ENCODE results near the gene ABLIM3. TPM values are rescaled to one million over a fixed set of nuclear protein-coding genes. Genes with fewer than 3 reads are reported as not detected.

ABLIM3 gene
- total and polyA plus RNA-seq, 7 donors: 18.7 to 54.5 (median 35.0) TPM

DNA sequence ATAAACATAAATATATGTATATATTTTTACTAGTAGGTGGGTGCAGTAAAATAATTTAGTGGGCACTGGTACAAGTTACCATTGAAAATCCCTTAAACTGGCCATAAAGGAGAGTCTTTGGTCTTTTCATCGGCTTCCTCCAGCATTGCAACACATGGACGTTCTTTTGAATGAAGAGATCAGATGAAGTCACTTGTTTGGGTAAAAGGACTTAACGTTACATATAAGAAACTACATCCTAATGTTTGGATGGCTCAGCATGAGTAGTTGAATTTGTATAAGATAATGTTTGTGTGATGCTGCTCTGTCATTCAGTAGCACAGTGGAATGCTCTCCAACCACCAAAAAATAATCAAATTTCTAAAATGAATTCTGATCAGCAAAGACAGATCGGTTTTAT lies 161.9 kb downstream of the ABLIM3 start:
- ATAC-seq (no peak), DNase-seq (no peak)
- H3K36me3 ChIP-seq (ENCODE audit: insufficient read depth in 1 of 2, low read depth in 1 of 2): peaks cover 0 to 83% of the 10 kb centered on the region in 2 donors
- no peak overlapping the region for H3K27ac ChIP-seq
- no peaks in the 10 kb centered on the region for H3K27me3 ChIP-seq (ENCODE audit: insufficient read depth in 3 of 3, low read length in 2 of 3)
- no peak for TF ChIP-seq CTCF (IDR thresholded peaks at IDR 0.05)
- intact Hi-C loops (cut with DNase I): no loop called here
- 74 to 81% (median 76%) methylated on average over 4 of the region's 4 CpGs for WGBS, 3 donors
- no peak overlapping the region for H3K4me3 ChIP-seq
- H3K9me3 ChIP-seq: no peaks in the 10 kb centered on the region
- H3K4me1 ChIP-seq: peaks cover 29% of the 10 kb centered on the region

GRCh38 chr5:149304195-149305078 lies 163.1 kb downstream of the ABLIM3 start:
- no peak overlapping the region for H3K27ac ChIP-seq
- peaks cover 17% of the 10 kb centered on the region for H3K4me1 ChIP-seq
- DNase-seq (no peak), ATAC-seq (peak in 2 of 4 donors; percentile 14 to 22)
- no peak overlapping the region for H3K4me3 ChIP-seq
- peaks cover 0 to 84% of the 10 kb centered on the region in 2 donors for H3K36me3 ChIP-seq (ENCODE audit: insufficient read depth in 1 of 2, low read depth in 1 of 2)
- H3K9me3 ChIP-seq: no peaks in the 10 kb centered on the region
- no peaks in the 10 kb centered on the region for H3K27me3 ChIP-seq (ENCODE audit: insufficient read depth in 3 of 3, low read length in 2 of 3)
- TF ChIP-seq CTCF (IDR thresholded peaks at IDR 0.05): no peak
- intact Hi-C loops (cut with DNase I): no loop called here
- WGBS, 3 donors: 64 to 77% (median 68%) methylated on average over 11 of the region's 11 CpGs

DNA sequence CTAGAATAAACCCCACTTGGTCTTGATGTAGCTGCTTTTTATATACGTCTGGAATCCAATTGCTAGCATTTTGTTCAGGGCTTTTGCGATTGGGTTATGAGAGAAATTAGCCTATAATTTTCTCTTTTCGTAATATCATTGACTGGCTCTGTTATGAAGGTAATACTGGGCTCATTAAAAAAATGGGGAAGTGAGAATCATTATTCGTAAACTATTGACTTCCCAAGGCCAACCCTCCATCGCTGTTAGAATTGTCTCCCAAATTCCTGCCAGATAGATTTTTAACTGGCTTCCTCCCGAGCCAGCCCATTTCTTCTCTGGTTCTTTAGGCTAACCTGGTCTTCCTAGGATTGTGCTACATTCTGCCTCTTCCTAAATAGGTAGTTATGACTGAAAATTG lies 168.1 kb downstream of the ABLIM3 start:
- peaks cover 36% of the 10 kb centered on the region for H3K4me1 ChIP-seq

More for the DNA sequence above, 168.1 kb downstream of the ABLIM3 start:
- H3K27me3 ChIP-seq (ENCODE audit: insufficient read depth in 3 of 3, low read length in 2 of 3): no peaks in the 10 kb centered on the region
- no peak for TF ChIP-seq CTCF (IDR thresholded peaks at IDR 0.05)
- 83 to 89% (median 84%) methylated on average over 6 of the region's 6 CpGs for WGBS, 3 donors
- H3K36me3 ChIP-seq (ENCODE audit: insufficient read depth in 1 of 2, low read depth in 1 of 2): peaks cover 0 to 62% of the 10 kb centered on the region in 2 donors
- H3K27ac ChIP-seq: no peak overlapping the region
- ATAC-seq (no peak), DNase-seq (no peak)
- intact Hi-C loops (cut with DNase I): no loop called here
- no peaks in the 10 kb centered on the region for H3K9me3 ChIP-seq
- no peak overlapping the region for H3K4me3 ChIP-seq

Other genes with a start within 250 kb of the ABLIM3 start
- 1 to 10 TPM in 2 of 4 donors, under 1 TPM in 2; 0.34 to 1.9 (median 1.0) TPM for gene SH3TC2, start 78.4 kb upstream of the ABLIM3 start, total RNA-seq
- under 1 TPM; 0.18 to 0.60 (median 0.44) TPM for gene SH3TC2, start 78.4 kb upstream of the ABLIM3 start, polyA plus RNA-seq
- 10 to 100 TPM; 21.0 to 38.6 (median 26.4) TPM for gene AFAP1L1, start 130.4 kb downstream of the ABLIM3 start, total RNA-seq
- gene AFAP1L1, start 130.4 kb downstream of the ABLIM3 start, polyA plus RNA-seq: 10 to 100 TPM; 10.8 to 39.9 (median 15.0) TPM
- gene GRPEL2, start 204.0 kb downstream of the ABLIM3 start, total RNA-seq: 10 to 100 TPM in 2 of 4 donors, 1 to 10 TPM in 2; 8.8 to 11.1 (median 9.5) TPM
- gene GRPEL2, start 204.0 kb downstream of the ABLIM3 start, polyA plus RNA-seq: 10 to 100 TPM in 2 of 3 donors, 1 to 10 TPM in 1; 4.7 to 11.6 (median 11.0) TPM
- gene PCYOX1L, start 216.6 kb downstream of the ABLIM3 start, total RNA-seq: 1 to 10 TPM in 1 of 4 donors, under 1 TPM in 3; 0.65 to 2.7 (median 0.84) TPM
- gene PCYOX1L, start 216.6 kb downstream of the ABLIM3 start, polyA plus RNA-seq: 1 to 10 TPM in 1 of 3 donors, under 1 TPM in 2; 0.28 to 1.1 (median 0.70) TPM
- gene IL17B, start 237.8 kb downstream of the ABLIM3 start, total RNA-seq: under 1 TPM in 1 of 4 donors, not detected in 3; 0.58 TPM
- gene IL17B, start 237.8 kb downstream of the ABLIM3 start, polyA plus RNA-seq: under 1 TPM in 2 of 3 donors, not detected in 1; 0.08 to 0.42 TPM